Measurements from ENCODE around the gene PTPRD. TPM values are rescaled to one million over a fixed set of nuclear protein-coding genes. Genes with fewer than 3 reads are reported as not detected.

The PTPRD gene
- total RNA-seq, 1 donor from 2014 or later: 15.6 TPM

DNA sequence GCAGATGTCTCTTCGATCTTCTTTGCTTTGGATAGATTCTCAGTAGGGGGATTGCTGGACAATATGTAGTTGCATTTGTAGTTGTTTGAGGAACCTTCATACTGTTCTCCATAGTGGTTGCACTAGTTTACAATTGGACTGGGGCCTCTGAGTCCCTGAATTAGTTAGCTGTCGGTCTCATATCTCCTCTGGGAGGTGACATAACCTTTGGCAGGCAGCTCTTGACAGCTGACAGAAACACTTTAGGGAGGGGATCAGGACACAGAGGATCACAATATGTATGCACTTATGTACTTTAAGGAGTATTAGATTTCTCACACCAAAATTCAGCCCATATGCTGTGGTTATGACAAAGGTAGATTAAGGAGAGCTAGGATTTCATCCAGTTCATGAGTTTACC, 1533.3 kb downstream of the PTPRD start:
- H3K36me3 ChIP-seq: no peaks in the 10 kb centered on the region
- peaks cover 57% of the 10 kb centered on the region for H3K9me3 ChIP-seq (replicated peaks)
- no peak overlapping the region for H3K4me3 ChIP-seq
- DNase-seq: no peak
- intact Hi-C loops (cut with micrococcal nuclease): no loop called here
- H3K27me3 ChIP-seq (ENCODE audit: low read depth): no peaks in the 10 kb centered on the region
- H3K4me1 ChIP-seq: peaks cover 8% of the 10 kb centered on the region
- TF ChIP-seq, protein P1, sequence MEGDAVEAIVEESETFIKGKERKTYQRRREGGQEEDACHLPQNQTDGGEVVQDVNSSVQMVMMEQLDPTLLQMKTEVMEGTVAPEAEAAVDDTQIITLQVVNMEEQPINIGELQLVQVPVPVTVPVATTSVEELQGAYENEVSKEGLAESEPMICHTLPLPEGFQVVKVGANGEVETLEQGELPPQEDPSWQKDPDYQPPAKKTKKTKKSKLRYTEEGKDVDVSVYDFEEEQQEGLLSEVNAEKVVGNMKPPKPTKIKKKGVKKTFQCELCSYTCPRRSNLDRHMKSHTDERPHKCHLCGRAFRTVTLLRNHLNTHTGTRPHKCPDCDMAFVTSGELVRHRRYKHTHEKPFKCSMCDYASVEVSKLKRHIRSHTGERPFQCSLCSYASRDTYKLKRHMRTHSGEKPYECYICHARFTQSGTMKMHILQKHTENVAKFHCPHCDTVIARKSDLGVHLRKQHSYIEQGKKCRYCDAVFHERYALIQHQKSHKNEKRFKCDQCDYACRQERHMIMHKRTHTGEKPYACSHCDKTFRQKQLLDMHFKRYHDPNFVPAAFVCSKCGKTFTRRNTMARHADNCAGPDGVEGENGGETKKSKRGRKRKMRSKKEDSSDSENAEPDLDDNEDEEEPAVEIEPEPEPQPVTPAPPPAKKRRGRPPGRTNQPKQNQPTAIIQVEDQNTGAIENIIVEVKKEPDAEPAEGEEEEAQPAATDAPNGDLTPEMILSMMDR (IDR thresholded peaks at IDR 0.05; ENCODE audit: borderline replicate concordance): no peak
- H3K27ac ChIP-seq (replicated peaks): no peak overlapping the region

DNA sequence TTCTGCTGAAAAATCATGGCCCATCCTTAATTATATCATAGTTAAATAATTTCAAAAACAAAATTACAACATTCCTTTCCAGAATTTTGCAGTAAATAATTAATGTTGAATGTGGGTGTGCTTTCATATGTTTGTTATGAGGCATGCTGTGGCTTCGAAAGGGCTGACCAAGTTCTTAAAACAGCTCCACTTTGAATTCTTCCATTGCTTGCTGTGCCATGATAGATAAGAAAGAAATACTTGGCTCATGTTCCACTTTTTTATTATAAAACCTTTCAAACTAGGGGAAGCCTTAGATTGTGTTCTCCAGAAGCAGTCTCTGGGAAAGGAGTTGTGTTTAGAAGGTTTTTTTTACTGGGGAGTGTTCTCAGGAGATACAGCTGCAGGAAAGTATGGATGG, 1534.5 kb downstream of the PTPRD start:
- no peaks in the 10 kb centered on the region for H3K27me3 ChIP-seq (ENCODE audit: low read depth)
- DNase-seq: no peak
- no peak overlapping the region for H3K4me3 ChIP-seq
- peaks cover 8% of the 10 kb centered on the region for H3K4me1 ChIP-seq
- no peaks in the 10 kb centered on the region for H3K36me3 ChIP-seq
- intact Hi-C loops (cut with micrococcal nuclease): no loop called here
- peaks cover 57% of the 10 kb centered on the region for H3K9me3 ChIP-seq (replicated peaks)
- TF ChIP-seq, protein P1 (IDR thresholded peaks at IDR 0.05; ENCODE audit: borderline replicate concordance): no peak
- no peak overlapping the region for H3K27ac ChIP-seq (replicated peaks)

DNA sequence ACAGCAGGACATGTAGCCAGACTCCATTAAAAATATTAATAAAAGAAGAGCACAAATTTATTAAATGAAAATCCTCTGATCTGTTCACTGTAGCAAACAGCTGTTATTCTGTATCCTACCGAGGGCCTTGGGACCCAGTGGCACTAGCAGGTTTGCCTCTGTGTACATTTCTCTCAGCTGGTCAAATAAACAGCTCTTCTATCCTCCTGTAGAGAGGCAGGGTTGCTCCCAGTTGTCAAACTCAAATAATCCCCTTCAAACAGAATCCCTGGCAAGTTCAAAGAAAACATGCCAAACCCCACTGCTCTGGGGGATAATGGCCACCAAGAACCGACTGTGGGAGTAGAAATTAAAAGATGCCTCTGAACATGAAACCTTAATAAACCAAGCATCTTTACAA, 1551.2 kb downstream of the PTPRD start:
- no peaks in the 10 kb centered on the region for H3K36me3 ChIP-seq
- H3K4me3 ChIP-seq: no peak overlapping the region
- H3K9me3 ChIP-seq (replicated peaks): no peaks in the 10 kb centered on the region
- no peak overlapping the region for H3K27ac ChIP-seq (replicated peaks)
- intact Hi-C loops (cut with micrococcal nuclease): no loop called here
- TF ChIP-seq, protein P1 (IDR thresholded peaks at IDR 0.05; ENCODE audit: borderline replicate concordance): no peak
- H3K4me1 ChIP-seq: no peaks in the 10 kb centered on the region
- no peak for DNase-seq
- no peaks in the 10 kb centered on the region for H3K27me3 ChIP-seq (ENCODE audit: low read depth)

DNA sequence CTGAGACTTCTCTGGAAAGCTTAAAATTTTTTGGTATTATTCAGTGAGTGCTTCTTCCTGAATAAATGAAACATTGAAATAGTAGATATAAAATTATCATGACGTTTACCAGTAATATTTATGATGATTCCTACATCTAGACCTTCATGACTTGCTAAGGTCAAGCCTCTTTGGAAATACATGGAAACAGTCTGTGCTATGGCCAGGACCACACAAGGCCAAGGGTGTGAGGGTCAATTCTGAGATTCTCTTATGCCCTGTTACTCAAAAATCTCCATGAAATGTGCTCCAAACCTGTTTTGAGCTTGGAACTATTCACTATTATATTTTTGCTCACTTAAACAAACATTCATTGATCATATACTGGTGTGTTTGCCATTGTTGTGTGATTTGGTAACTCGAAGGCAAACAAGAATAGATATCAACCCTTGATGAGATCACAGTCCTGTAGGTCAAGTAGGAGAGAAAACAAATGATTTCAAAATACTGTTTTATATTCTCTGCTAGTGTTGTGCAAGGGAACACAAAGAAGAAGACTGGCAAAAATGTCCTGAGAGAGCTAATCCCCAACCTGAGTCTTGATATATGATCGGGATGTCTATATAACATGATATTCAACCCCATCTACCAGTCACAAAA, 1558.3 kb downstream of the PTPRD start:
- H3K27me3 ChIP-seq (ENCODE audit: low read depth): no peaks in the 10 kb centered on the region
- no peaks in the 10 kb centered on the region for H3K36me3 ChIP-seq
- intact Hi-C loops (cut with micrococcal nuclease): no loop called here
- no peaks in the 10 kb centered on the region for H3K9me3 ChIP-seq (replicated peaks)
- TF ChIP-seq, protein P1 (IDR thresholded peaks at IDR 0.05; ENCODE audit: borderline replicate concordance): no peak
- DNase-seq: no peak
- H3K4me3 ChIP-seq: no peak overlapping the region
- no peak overlapping the region for H3K27ac ChIP-seq (replicated peaks)
- H3K4me1 ChIP-seq: no peaks in the 10 kb centered on the region

DNA sequence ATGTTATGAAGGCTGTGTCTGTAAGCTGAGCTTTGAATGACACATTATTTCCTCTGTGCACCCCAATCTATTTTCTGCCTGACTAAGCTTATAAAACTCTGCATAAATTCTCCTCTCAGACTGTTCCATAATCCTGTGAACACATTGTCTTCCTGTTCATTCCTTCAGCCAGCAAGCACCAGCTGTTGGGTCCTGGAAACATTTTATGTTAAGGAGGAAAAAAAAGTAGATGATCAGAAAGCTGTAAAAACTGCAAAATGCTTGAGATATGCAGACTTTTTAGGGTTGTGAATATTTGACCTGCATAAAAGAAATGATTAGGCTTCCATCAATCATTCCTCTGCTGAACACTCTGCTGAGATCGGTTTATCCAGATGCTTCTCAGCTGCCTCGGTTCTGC, 1567.2 kb downstream of the PTPRD start:
- intact Hi-C loops (cut with micrococcal nuclease): no loop called here
- Histone ChIP-seq H3K27ac (replicated peaks) (no peak overlapping the region), H3K27me3 (ENCODE audit: low read depth) (no peaks in the 10 kb centered on the region), H3K9me3 (replicated peaks) (no peaks in the 10 kb centered on the region), H3K4me1 (no peaks in the 10 kb centered on the region), H3K36me3 (no peaks in the 10 kb centered on the region), H3K4me3 (no peak overlapping the region)
- DNase-seq: no peak
- TF ChIP-seq, protein P1 (IDR thresholded peaks at IDR 0.05; ENCODE audit: borderline replicate concordance): no peak
